Measurements from ENCODE around the gene LAMA3. TPM values are rescaled to one million over a fixed set of nuclear protein-coding genes. Genes with fewer than 3 reads are reported as not detected.

LAMA3 gene
- total RNA-seq, 2 donors from 2014 or later: 30.1 to 34.2 TPM

- Histone ChIP-seq H3K4me3 (no peak overlapping the region), H3K9me3 (no peaks in the 10 kb centered on the region), H3K4me1 (ENCODE audit: control insufficient read depth in 1 of 2, low read depth in 2 of 2) (no peaks in the 10 kb centered on the region), H3K27me3 (replicated peaks; ENCODE audit: insufficient read depth) (no peaks in the 10 kb centered on the region), H3K36me3 (no peaks in the 10 kb centered on the region), H3K27ac (no peak overlapping the region)
- DNase-seq (ENCODE audit: low spot score) (no peak), ATAC-seq (ENCODE audit: insufficient number of reproducible peaks, low FRiP score, low read depth) (no peak)
- no peak for TF ChIP-seq CTCF (IDR thresholded peaks at IDR 0.05)
Observed at GRCh38 chr18:23951206-23951605, 262.0 kb downstream of the LAMA3 start.

GRCh38 chr18:23953984-23954383 lies 264.7 kb downstream of the LAMA3 start:
- Histone ChIP-seq H3K4me1 (ENCODE audit: control insufficient read depth in 1 of 2, low read depth in 2 of 2) (peaks cover 0 to 13% of the 10 kb centered on the region in 2 donors), H3K9me3 (no peaks in the 10 kb centered on the region), H3K4me3 (no peak overlapping the region), H3K27me3 (replicated peaks; ENCODE audit: insufficient read depth) (no peaks in the 10 kb centered on the region), H3K27ac (no peak overlapping the region), H3K36me3 (no peaks in the 10 kb centered on the region)
- no peak for TF ChIP-seq CTCF (IDR thresholded peaks at IDR 0.05)
- ATAC-seq (ENCODE audit: insufficient number of reproducible peaks, low FRiP score, low read depth) (no peak), DNase-seq (ENCODE audit: low spot score) (no peak)

DNA sequence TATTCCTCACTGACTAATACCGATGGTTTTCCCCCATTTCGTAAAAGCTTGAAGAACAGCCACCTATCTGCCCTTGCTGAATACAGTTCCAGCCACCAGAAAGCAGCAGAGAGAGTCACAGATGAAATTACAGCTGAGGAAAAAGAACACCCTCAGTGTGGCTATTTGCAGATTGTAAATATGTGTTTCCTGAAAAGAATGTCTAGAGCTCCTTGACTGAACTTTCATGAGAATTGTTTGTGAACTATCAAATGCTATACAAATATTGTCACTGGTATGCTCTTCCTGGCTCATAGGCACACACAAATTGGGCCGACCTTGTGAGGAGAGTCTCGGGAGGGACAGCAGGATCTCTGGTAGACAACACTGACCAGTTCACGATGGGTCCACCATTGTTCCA lies 267.2 kb downstream of the LAMA3 start:
- H3K27ac ChIP-seq: no peak overlapping the region
- DNase-seq (ENCODE audit: low spot score) (no peak), ATAC-seq (ENCODE audit: insufficient number of reproducible peaks, low FRiP score, low read depth) (no peak)
- peaks cover 0 to 14% of the 10 kb centered on the region in 2 donors for H3K4me1 ChIP-seq (ENCODE audit: control insufficient read depth in 1 of 2, low read depth in 2 of 2)
- no peaks in the 10 kb centered on the region for H3K36me3 ChIP-seq
- TF ChIP-seq CTCF (IDR thresholded peaks at IDR 0.05): no peak
- no peaks in the 10 kb centered on the region for H3K9me3 ChIP-seq
- H3K4me3 ChIP-seq: no peak overlapping the region
- no peaks in the 10 kb centered on the region for H3K27me3 ChIP-seq (replicated peaks; ENCODE audit: insufficient read depth)

GRCh38 chr18:23958036-23958435 lies 268.8 kb downstream of the LAMA3 start:
- Histone ChIP-seq H3K4me1 (ENCODE audit: control insufficient read depth in 1 of 2, low read depth in 2 of 2) (peaks cover 0 to 14% of the 10 kb centered on the region in 2 donors), H3K9me3 (no peaks in the 10 kb centered on the region), H3K36me3 (no peaks in the 10 kb centered on the region), H3K27ac (peak overlapping the region in 1 of 2 donors; percentile 0), H3K27me3 (replicated peaks; ENCODE audit: insufficient read depth) (no peaks in the 10 kb centered on the region), H3K4me3 (no peak overlapping the region)
- peak; percentile 46 for DNase-seq (ENCODE audit: low spot score)
- no peak for ATAC-seq (ENCODE audit: insufficient number of reproducible peaks, low FRiP score, low read depth)
- TF ChIP-seq CTCF (IDR thresholded peaks at IDR 0.05): no peak

GRCh38 chr18:23963443-23964165 lies 274.4 kb downstream of the LAMA3 start:
- ATAC-seq (ENCODE audit: insufficient number of reproducible peaks, low FRiP score, low read depth) (no peak), DNase-seq (ENCODE audit: low spot score) (no peak)
- Histone ChIP-seq H3K27ac (no peak overlapping the region), H3K36me3 (no peaks in the 10 kb centered on the region), H3K4me1 (ENCODE audit: control insufficient read depth in 1 of 2, low read depth in 2 of 2) (peaks cover 0 to 16% of the 10 kb centered on the region in 2 donors), H3K9me3 (no peaks in the 10 kb centered on the region), H3K4me3 (no peak overlapping the region), H3K27me3 (replicated peaks; ENCODE audit: insufficient read depth) (no peaks in the 10 kb centered on the region)
- no peak for TF ChIP-seq CTCF (IDR thresholded peaks at IDR 0.05)
